Eye (tissue), 1 donor: ENCODE results near the gene IQCH.
A peak's percentile ranks its signal among the peaks of the same experiment; 100 is the strongest.
"Not testable (repeated sequence)": the region's sequence is repeated elsewhere in the genome, so short reads cannot be mapped to it uniquely, and the experiment has no call there.

Experiments used
- DNase-seq: peaks from one replicate; pipeline ENCODE4 v3.0.0-alpha.2; 2015

The IQCH gene

DNA sequence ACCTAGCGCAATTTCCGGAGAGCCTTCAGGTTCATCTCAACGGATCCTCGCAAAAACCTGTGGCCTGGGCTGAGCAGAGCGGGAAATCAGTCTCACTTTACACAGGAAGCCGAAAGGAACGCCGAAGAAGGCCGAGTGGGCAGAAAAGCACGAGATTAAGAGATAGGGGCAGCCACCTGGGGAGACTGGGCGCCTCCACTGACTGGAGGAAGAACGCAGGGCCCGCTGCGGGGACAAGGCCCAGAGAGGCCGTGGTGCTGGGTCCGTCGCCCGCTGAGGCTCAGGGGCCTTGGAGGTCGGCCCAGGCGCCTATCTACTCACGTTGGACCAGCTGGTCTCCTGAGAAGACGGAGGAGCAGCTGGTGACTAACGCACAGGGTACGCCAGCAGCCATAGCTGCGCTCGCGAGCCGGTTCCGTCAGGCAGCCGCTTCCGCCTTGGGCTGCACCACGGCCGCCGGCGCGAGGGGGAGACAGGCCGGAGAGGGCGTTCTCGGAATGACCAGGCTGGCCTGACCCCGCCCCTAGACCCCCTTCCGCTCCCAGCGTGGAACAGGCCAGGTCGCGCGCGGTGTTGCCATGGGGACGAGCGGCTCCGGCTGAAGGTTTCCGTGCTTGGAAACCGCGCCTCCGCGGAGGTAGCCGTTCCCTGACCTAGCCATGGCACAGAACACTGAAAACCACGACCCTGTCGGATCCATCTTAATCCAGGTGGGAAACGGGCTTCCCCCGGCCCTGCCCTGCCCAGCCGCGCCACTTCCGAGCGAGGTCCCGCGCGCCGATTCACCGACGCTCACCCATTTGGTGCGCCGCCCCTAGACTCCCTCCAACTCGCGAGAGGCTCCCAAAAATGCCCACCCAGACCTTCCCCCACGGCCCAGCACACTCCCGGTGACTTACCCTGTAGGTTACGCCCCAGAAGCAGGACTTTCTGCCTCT, at the start of gene IQCH, which contains the start of gene AAGAB:
TSS of gene IQCH (plus strand) at position 549 of the 938 bp plus-strand sequence. CDS start at position 660, 111 bp downstream.
TSS of gene AAGAB (minus strand) at position 424 of the 938 bp plus-strand sequence. CDS start at position 394, 30 bp downstream.
- peak; percentile 98 for DNase-seq

DNA sequence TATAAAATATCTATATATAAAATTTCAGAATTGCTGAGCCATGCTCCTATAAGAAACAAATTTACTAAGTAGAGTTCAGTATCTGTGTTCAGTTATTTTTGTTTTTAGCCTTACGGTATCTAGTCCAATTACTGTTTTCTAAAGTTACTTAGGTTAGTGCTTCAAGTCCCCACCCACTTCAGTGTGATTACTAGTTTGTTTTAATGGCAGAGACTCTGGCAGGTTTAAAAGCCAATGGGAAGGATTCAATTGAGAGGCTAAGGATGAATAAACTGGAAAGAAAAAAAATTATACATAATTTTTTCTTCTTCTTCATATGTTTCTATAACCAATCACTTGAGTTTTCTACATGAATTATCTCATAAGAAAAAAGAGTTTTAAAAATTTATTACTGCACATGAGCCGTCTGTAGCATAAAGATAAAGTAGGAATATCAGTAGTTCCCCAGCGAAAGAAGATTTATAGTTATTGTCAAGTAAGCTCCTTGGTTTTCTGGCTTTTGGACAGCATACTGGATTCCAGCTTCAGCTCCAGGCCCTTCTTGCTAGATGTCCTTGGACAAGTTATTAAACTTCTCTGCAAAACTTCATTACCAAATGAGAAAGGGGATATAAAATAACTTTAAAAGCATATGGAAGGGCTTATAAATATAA, 46.9 kb upstream of the IQCH start:
- no peak for DNase-seq

DNA sequence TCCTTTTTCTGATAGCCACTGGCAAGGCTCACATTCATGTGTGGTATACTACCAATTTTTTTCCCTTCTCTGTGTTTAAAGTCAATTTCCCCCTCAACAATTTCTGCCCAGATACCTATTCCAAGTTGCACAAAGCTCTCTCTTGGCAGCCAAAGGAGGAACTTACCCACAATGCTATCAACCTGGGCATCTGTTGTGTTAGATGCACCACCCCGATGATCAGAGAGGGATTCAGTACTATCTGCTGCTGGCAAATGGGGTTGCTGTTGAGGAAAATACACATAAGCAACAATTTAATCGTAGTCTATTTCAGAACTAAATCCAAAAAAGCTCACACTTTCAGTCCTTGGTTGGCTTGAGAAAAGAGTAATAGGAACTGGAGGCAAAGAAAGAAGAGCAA, 46.2 kb upstream of the IQCH start:
- no peak for DNase-seq

- DNase-seq: no peak
Observed at GRCh38 chr15:67210555-67211168, 43.9 kb upstream of the IQCH start.

DNA sequence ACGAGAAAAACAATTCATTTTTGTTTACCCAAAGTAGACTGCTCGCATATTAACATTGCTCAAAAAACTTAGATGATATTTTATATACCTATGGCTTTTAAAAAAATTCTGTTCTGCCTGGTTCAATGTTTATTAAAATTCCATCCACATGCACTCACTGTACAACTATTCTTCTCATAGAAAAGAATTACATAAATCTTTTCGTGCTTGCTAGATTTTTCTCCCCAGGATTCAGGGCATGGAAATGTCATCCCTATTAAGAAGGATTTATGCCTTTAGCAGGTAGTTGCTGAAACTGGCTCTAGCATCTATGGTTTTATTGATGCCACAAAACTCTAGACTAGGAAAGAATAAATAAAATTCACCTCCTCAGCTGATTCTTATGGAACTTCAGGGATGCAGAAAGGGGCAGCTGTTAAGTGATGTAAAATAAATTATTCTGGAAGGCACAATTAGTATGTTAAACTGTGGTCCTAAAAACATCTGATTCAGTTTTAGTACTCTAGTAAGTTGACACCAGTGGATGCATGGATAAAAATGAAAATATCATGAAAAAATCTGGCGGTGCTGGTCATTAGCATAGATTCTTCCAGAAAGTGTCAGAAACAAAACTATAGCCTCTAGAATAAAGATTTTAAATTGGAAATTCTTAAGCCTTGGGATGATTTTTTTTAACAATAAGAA, 41.8 kb upstream of the IQCH start:
- DNase-seq: no peak

- no peak for DNase-seq
Observed at GRCh38 chr15:67215102-67215501, 39.5 kb upstream of the IQCH start.

DNA sequence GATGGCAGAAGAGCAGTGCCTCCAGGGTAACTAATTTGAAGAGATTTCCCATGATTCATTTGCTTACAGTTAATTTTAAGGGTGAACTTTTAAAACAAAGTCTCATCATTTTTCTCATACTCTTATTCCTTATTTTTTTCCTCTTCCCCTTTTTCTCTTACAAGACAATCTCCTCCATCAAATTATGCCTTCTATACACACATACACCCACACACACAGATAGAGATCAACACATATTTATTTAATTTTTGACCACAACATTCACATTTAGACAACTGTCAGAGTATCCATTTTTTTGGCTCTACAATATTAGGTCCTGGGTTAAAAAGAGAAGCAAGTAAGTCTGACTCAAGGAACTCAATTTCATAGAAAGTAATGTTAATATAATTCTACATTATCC, 37.7 kb upstream of the IQCH start:
- DNase-seq: no peak

- DNase-seq: no peak
Observed at GRCh38 chr15:67218428-67218827, 36.2 kb upstream of the IQCH start.

DNA sequence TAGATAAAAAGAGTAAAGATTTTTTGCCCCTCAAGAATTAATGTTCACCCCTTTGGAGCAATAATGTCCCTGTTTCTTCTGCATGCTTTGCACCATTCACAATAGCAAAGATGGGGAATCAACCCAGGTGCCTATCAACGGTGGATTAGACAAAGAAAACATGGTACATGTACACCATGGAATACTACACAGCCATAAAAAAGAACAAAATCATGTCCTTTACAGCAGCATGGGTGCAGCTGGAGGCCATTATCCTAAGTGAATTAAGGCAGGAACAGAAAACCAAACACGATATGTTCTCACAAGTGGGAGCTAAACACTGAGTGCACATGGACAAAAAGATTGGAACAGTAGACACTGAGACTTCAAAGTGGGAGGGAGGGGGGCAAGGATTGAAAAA, 35.3 kb upstream of the IQCH start:
- DNase-seq: no peak

- peak; percentile 17 for DNase-seq
Observed at GRCh38 chr15:67224889-67225288, 29.7 kb upstream of the IQCH start.

- DNase-seq: no peak
Observed at GRCh38 chr15:67225336-67225735, 29.2 kb upstream of the IQCH start.

DNA sequence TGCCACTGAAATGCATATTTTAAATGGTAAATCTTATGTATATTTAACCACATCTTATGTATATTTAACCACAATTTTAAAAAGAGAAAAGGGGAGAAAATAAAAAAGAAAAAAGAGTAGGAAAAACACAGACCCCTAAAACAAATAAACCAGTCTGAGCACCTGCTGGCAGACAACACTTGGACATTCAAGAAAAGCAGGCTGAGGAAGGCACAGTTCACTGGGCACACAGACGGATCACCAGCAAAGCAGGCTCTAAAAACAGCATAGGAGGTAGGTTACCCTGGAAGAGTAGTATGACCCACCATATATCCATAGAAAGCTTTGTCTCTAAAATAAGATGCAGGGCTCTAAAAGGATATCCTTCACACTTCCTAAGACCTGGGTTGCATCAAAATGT, 27.2 kb upstream of the IQCH start:
- no peak for DNase-seq

GRCh38 chr15:67227846-67228245, 26.7 kb upstream of the IQCH start:
- no peak for DNase-seq

GRCh38 chr15:67228286-67228685, 26.3 kb upstream of the IQCH start:
- DNase-seq: no peak

DNA sequence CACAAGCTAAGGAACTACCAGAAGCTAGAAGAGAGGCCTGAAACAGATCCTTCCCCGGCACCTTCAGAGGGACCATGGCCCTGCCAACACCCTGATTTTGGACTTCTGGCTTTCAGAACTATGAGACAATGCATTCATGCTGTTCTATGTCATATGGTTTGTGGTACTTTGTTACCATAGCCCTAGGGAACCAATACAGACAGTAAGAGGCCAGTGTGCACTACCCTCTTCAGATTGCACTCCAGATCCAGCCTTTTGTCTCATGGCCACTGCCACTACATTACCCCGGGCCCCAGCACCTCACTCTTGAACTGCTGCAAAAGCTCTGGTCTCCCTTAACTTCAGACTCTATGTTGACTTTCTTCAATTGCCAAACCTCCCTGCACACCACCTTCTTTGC, 24.1 kb upstream of the IQCH start:
- no peak for DNase-seq

DNA sequence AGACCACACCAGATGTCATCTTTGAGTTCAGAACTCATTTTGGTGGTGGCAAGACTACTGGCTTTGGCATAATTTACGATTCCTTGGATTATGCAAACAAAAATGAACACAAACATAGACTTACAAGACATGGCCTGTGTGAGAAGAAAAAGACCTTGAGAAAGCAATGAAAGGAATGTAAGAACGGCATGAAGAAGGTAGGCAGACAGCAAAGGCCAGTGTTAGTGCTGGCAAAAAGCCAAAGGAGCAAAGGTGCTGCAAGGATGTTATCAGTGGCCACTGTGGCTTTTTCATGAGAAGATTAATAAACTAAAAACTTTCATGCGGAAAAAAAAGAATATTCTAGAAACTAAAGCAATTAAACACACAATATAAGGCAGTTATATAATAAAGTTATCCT, 22.0 kb upstream of the IQCH start:
- DNase-seq: no peak

- peak; percentile 18 for DNase-seq
Observed at GRCh38 chr15:67240235-67241131, 14.1 kb upstream of the IQCH start.

- peak; percentile 75 for DNase-seq
Observed at GRCh38 chr15:67241132-67241855, 13.3 kb upstream of the IQCH start.

GRCh38 chr15:67242708-67243111, 11.9 kb upstream of the IQCH start:
- peak; percentile 8 for DNase-seq

GRCh38 chr15:67244971-67245478, 9.6 kb upstream of the IQCH start:
- DNase-seq: no peak

- not testable (repeated sequence) for DNase-seq
Observed at GRCh38 chr15:67246606-67247005, 8.0 kb upstream of the IQCH start.
